ENCODE results near the gene KIAA1549. TPM values are rescaled to one million over a fixed set of nuclear protein-coding genes. Genes with fewer than 3 reads are reported as not detected.

KIAA1549 gene
- total and polyA plus RNA-seq, 11 donors, result 0.91 to 4.8 (median 2.0) TPM

DNA sequence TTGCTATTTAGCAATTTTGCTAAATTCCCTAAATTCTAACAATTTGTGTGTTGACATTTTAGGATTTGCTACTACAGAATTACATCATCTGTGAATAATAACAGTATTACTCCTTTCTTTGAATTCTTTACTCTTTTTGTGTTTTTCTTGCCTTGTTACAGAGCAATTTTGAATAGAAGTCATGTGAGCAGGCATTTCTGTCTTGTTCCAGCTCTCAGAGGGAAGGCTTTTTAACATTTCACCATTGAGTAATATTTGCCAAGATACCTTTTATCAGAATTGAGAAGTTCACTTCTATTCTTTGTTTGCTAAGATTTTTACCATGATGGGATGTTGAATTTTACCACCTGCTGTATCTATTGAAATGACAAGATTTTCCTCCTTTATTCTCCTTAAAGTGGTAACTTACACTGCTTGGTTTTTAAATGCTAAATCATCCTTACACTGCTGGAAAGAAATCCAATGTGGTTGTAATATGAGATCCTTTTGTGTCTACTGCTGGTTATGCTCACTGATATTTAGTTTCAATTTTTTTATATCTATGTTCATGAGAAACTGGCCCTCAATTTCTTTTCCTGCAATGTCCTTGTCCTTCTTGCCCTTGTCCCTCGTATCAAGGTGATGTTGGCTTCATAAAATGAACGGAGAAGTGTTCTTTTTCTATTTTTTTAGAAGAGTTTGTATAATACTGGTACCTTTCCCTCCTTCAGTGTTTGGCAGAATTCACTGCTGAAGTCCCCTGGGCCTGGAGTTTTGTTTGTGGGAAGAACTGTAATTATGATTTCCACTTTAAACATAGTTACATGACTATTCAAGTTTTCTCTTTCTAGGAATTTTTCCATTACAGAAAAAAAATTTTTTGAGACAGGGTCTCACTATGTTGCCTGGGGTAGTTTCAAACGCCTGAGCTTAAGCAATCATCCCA is 132.9 kb downstream of the KIAA1549 start:
- Histone ChIP-seq H3K4me1 (no peaks in the 10 kb centered on the region), H3K4me3 (no peak overlapping the region), H3K9me3 (peaks cover 0 to 6% (median 0%) of the 10 kb centered on the region in 12 donors), H3K27ac (no peak overlapping the region), H3K27me3 (no peaks in the 10 kb centered on the region), H3K36me3 (no peaks in the 10 kb centered on the region)
- 78 to 86% (median 82%) methylated on average over 3 of the region's 3 CpGs for WGBS, 4 donors
- DNase-seq (no peak), ATAC-seq (no peak)
- TF ChIP-seq, protein P1, sequence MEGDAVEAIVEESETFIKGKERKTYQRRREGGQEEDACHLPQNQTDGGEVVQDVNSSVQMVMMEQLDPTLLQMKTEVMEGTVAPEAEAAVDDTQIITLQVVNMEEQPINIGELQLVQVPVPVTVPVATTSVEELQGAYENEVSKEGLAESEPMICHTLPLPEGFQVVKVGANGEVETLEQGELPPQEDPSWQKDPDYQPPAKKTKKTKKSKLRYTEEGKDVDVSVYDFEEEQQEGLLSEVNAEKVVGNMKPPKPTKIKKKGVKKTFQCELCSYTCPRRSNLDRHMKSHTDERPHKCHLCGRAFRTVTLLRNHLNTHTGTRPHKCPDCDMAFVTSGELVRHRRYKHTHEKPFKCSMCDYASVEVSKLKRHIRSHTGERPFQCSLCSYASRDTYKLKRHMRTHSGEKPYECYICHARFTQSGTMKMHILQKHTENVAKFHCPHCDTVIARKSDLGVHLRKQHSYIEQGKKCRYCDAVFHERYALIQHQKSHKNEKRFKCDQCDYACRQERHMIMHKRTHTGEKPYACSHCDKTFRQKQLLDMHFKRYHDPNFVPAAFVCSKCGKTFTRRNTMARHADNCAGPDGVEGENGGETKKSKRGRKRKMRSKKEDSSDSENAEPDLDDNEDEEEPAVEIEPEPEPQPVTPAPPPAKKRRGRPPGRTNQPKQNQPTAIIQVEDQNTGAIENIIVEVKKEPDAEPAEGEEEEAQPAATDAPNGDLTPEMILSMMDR (IDR thresholded peaks at IDR 0.05), result no peak
- no peak for TF ChIP-seq POLR2A (IDR thresholded peaks at IDR 0.05)
- intact Hi-C loops (cut with DNase I), result no loop called here

DNA sequence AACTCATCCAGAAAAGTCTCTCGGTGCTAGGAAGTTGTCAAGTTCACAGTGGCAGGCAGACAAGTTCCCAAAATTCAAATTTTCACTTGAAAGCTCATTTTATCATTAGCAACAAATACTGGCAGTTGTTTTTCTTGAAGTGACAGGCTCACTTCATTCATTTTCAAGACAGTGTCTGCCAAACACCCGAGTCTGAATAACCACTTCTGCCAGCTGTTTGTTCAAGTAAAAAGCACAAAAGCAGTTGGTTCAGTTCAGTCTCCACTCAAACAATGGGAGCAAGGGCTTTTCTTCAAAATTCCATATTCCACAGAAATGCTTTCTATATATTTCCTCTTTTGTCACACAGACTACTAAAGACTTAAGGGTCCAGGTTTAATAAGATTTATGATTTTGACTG is 135.5 kb downstream of the KIAA1549 start:
- no peak overlapping the region for H3K27ac ChIP-seq
- intact Hi-C loops (cut with DNase I), result no loop called here
- peaks cover 0 to 6% (median 0%) of the 10 kb centered on the region in 12 donors for H3K9me3 ChIP-seq
- H3K4me3 ChIP-seq, result no peak overlapping the region
- H3K27me3 ChIP-seq, result no peaks in the 10 kb centered on the region
- no peaks in the 10 kb centered on the region for H3K36me3 ChIP-seq
- 44 to 61% (median 50%) methylated on average over 2 of the region's 2 CpGs for WGBS, 4 donors
- no peak for TF ChIP-seq POLR2A (IDR thresholded peaks at IDR 0.05)
- TF ChIP-seq, protein P1 (IDR thresholded peaks at IDR 0.05), result no peak
- H3K4me1 ChIP-seq, result no peaks in the 10 kb centered on the region
- DNase-seq (no peak), ATAC-seq (no peak)

DNA sequence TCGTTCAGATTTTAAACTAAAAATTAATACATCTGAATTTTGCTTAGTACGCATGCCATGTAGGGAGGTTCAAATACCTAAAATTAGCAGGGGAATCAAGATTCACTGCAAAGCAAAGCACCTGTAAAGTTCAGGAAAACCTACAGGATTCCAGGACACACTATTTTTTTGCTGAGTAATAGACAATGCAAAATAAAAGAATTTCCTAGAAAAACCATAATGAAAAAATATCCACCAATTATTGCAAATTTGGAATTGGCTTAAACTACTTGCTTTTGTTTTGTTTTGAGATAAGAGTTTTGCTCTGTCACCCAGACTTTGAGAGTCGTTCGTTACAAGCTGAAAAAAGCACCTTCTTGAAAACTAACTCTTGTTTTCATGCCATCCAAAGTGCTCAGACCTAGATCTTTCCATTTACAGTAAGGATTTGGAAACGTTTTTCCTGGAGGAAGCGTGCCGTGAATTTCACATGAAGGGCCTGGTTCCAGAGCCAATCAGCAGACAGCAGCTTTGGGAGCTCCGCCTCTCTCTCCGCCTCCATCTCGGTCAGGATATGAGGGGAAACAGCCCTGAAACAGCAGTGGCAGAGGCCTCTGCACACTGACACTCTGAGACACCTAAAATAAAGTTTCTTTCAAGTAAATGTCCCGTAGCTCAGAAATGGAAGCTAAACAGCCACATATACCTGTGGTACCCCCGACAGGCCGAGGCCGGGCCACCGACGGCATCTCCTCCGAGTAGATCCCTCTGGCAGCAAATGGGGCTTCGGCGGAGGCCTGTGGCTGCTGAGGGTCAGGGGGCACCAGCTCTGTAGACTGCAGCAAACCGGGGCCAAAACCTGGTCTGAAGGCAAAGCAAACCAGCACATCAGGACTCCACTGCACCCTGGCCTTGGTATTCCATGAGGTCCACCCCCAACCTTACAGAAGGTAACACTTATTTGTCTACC is 137.3 kb downstream of the KIAA1549 start:
- TF ChIP-seq POLR2A (IDR thresholded peaks at IDR 0.05), result no peak
- TF ChIP-seq, protein P1 (IDR thresholded peaks at IDR 0.05), result no peak
- DNase-seq (no peak), ATAC-seq (no peak)
- H3K4me3 ChIP-seq, result no peak overlapping the region
- no peak overlapping the region for H3K27ac ChIP-seq
- intact Hi-C loops (cut with DNase I), result no loop called here
- H3K36me3 ChIP-seq, result no peaks in the 10 kb centered on the region
- no peaks in the 10 kb centered on the region for H3K4me1 ChIP-seq
- no peaks in the 10 kb centered on the region for H3K27me3 ChIP-seq
- WGBS, 4 donors, result 89 to 95% (median 91%) methylated on average over 20 of the region's 20 CpGs
- no peaks in the 10 kb centered on the region for H3K9me3 ChIP-seq

DNA sequence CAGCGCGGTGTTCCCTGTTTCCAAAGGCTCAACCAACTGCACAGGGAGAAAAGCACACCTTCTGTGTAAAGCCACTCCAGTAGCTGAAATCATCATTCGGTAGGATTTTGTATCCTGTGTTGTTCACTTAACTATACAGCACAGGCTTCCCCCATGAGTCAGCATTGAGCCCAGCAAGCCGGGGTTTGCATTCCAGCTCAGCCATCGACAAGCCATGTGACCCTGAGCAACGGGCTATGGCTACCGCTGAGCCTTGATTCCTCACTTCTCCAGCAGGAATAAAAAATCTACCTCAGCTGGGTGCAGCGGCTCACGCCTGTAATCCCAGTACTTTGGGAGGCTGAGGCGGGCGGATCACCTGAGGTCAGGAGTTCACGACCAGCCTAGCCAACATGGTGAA is 139.1 kb downstream of the KIAA1549 start:
- 86 to 92% (median 89%) methylated on average over 11 to 12 of the region's 12 CpGs for WGBS, 4 donors
- Histone ChIP-seq H3K36me3 (no peaks in the 10 kb centered on the region), H3K9me3 (no peaks in the 10 kb centered on the region), H3K27ac (no peak overlapping the region), H3K4me3 (no peak overlapping the region), H3K27me3 (no peaks in the 10 kb centered on the region), H3K4me1 (peaks cover 0 to 11% (median 0%) of the 10 kb centered on the region in 12 donors)
- no peak for TF ChIP-seq POLR2A (IDR thresholded peaks at IDR 0.05)
- TF ChIP-seq, protein P1 (IDR thresholded peaks at IDR 0.05), result no peak
- ATAC-seq (no peak), DNase-seq (no peak)
- intact Hi-C loops (cut with DNase I), result no loop called here
